ENCODE measurements around the gene PNPLA7. TPM values are rescaled to one million over a fixed set of nuclear protein-coding genes. Genes with fewer than 3 reads are reported as not detected.
"Not testable (repeated sequence)": the region's sequence is repeated elsewhere in the genome, so short reads cannot be mapped to it uniquely, and the experiment has no call there.

Gene PNPLA7
- total and polyA plus RNA-seq, 2 of the 4 experiments (the other 2 are of a cell fraction), result under 0.01 to 0.89 TPM

DNA sequence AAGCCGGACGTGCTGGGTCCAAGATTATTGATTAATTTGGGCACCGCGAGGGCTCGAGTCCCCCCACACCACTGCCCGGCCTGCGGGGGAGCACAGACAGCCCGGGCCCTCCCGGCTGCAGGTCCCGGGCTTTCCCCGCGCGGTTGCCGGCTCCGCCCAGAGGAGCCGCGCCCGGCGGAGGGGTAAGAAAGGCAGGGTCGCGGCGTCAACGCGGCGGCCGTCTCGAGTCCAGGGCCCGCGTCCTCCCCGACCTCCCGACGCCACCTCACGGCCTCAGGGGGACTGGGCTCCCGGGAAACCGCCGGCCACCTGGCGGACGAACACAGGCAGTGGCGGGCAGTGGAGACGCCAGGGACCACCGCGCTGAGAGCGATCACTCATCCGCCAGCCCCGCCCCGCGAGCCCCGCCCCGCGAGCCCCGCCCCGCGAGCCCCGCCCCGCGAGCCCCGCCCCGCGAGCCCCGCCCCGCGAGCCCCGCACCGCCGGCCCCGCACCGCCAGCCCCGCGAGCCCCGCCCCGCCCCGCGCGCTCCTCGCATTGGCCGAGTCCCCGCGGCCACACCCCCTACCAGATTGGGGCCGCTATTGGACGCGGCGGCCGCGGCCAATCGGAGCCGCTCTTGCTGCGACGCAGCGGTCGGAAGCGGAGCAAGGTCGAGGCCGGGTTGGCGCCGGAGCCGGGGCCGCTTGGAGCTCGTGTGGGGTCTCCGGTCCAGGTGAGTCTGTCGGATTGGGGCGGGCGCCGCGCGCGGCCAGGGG, 1.2 kb upstream of the PNPLA7 start, which contains the start of gene MRPL41 (continued):
- TF ChIP-seq, protein P1, sequence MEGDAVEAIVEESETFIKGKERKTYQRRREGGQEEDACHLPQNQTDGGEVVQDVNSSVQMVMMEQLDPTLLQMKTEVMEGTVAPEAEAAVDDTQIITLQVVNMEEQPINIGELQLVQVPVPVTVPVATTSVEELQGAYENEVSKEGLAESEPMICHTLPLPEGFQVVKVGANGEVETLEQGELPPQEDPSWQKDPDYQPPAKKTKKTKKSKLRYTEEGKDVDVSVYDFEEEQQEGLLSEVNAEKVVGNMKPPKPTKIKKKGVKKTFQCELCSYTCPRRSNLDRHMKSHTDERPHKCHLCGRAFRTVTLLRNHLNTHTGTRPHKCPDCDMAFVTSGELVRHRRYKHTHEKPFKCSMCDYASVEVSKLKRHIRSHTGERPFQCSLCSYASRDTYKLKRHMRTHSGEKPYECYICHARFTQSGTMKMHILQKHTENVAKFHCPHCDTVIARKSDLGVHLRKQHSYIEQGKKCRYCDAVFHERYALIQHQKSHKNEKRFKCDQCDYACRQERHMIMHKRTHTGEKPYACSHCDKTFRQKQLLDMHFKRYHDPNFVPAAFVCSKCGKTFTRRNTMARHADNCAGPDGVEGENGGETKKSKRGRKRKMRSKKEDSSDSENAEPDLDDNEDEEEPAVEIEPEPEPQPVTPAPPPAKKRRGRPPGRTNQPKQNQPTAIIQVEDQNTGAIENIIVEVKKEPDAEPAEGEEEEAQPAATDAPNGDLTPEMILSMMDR (conservative IDR thresholded peaks at IDR 0.05; ENCODE audit: low read depth, low read length), result peak; percentile 56

DNA sequence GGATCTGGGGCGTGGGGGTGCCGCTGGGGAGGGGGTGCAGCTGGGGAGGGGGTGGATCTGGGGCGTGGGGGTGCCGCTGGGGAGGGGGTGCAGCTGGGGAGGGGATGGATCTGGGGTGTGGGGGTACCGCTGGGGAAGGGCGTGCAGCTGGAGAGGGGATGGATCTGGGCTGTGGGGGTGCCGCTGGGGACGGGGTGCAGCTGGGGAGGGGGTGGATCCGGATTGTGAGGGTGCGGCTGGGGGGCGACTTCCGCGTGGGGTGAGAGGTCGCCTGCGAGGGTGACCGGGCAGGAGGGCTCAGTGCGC, 709 bp upstream of the PNPLA7 start:
- H2AK9ac ChIP-seq (replicated peaks; ENCODE audit: low read depth, low read length, poor library complexity), result peak overlapping the region; percentile 81
- BruUV-seq (replicated peaks); H2BK20ac ChIP-seq (ENCODE audit: low read depth, low read length); H3K18ac ChIP-seq (ENCODE audit: low read depth, low read length); H4K91ac ChIP-seq (ENCODE audit: insufficient read depth, low read depth, low read length); H4K5ac ChIP-seq (ENCODE audit: low read depth, low read length); H3K9me1 ChIP-seq (ENCODE audit: insufficient read depth, low read length); ATAC-seq (ENCODE audit: low read depth); H3K27me3 ChIP-seq (ENCODE audit: control insufficient read depth, insufficient read depth, low read length); POLR2A ChIA-PET (ENCODE audit: unreplicated experiment); H4K20me1 ChIP-seq (ENCODE audit: insufficient read depth, low read length); H2BK120ac ChIP-seq (ENCODE audit: low read depth, low read length); H3K23ac ChIP-seq (ENCODE audit: low read depth, low read length); DNase-seq; CTCF ChIA-PET; in situ Hi-C loops (cut with MboI; ENCODE audit: low sequenced_read_pairs); H3K56ac ChIP-seq (ENCODE audit: extremely low read depth, insufficient read depth, low read length); intact Hi-C loops (cut with micrococcal nuclease); H2BK15ac ChIP-seq (ENCODE audit: low read depth, low read length); H3K4me1 ChIP-seq (ENCODE audit: control insufficient read depth, insufficient read depth, low read length); dilution Hi-C loops (cut with HindIII; ENCODE audit: low sequenced_read_pairs, unreplicated experiment); H3K9me3 ChIP-seq (ENCODE audit: control insufficient read depth, insufficient read depth, low read length): not testable (repeated sequence)
- peaks cover 14% of the 10 kb centered on the region for H3K36me3 ChIP-seq (ENCODE audit: control insufficient read depth, insufficient read depth, low read length)
- peak overlapping the region; percentile 57 for H3K27ac ChIP-seq (ENCODE audit: insufficient read depth, low read length)
- H3K4ac ChIP-seq (ENCODE audit: low read depth, low read length), result 0 out of 2 replicates have a peak overlapping the region, but pooled peaks have one; percentile 35
- peak overlapping the region; percentile 49 for H3K9ac ChIP-seq (ENCODE audit: low read depth, low read length)
- peak overlapping the region; percentile 85 for H3K4me3 ChIP-seq (ENCODE audit: insufficient read depth, low read depth, low read length)
- 0% methylated on average over 1 of the region's 17 CpGs; no CpG with 5 or more reads in 1 of the 2 experiments for WGBS, 2 experiments (ENCODE audit: extremely low coverage in 2 of 2, insufficient read length in 1 of 2)
- H3K4me2 ChIP-seq (ENCODE audit: low read depth, low read length), result peak overlapping the region; percentile 74
- peaks cover 13 to 28% of the 10 kb centered on the region in 2 experiments for H3K79me1 ChIP-seq (ENCODE audit: low read depth in 1 of 2, low read length in 2 of 2)
- peak overlapping the region; percentile 73; the same call in 1 of the 2 replicates for H2AK5ac ChIP-seq (ENCODE audit: low read depth, low read length)
- peak overlapping the region; percentile 21 for H2BK5ac ChIP-seq (ENCODE audit: low read depth, low read length, poor library complexity, severe bottlenecking)
- H3K14ac ChIP-seq (replicated peaks; ENCODE audit: low read depth, low read length), result peak overlapping the region; percentile 45; the same call in 1 of the 2 replicates
- peak overlapping the region; percentile 75 to 80; a peak in 3 of 4 replicates for H4K8ac ChIP-seq (ENCODE audit: low read depth in 2 of 2, low read length in 2 of 2)
- H2AFZ ChIP-seq (replicated peaks; ENCODE audit: low read length, poor library complexity), result peak overlapping the region; percentile 98

All from IMR-90 (cell line).